NCI-H2107 treated with DMSO at 0.1 percent for 48 hours (cell line): ENCODE data around the gene ZSWIM2.
"Not testable (repeated sequence)": the region's sequence is repeated elsewhere in the genome, so short reads cannot be mapped to it uniquely, and the experiment has no call there.

Experiments
- DNase-seq: peaks from one replicate; lab custom pipeline; 2025; ENCODE audit not compliant: unreplicated experiment; lab: John Stamatoyannopoulos, UW

ZSWIM2 gene

GRCh38 chr2:186842373-186842772, 6.6 kb downstream of the ZSWIM2 start:
- DNase-seq: no peak

- no peak for DNase-seq
Measured at GRCh38 chr2:186841940-186842339, 7.0 kb downstream of the ZSWIM2 start.

- DNase-seq: no peak
Measured at GRCh38 chr2:186835628-186836027, 13.3 kb downstream of the ZSWIM2 start.

- no peak for DNase-seq
Measured at GRCh38 chr2:186827862-186828492, 21.0 kb downstream of the ZSWIM2 start.

GRCh38 chr2:186827411-186827810, 21.6 kb downstream of the ZSWIM2 start:
- no peak for DNase-seq

- DNase-seq: no peak
Measured at GRCh38 chr2:186822323-186822722, 26.6 kb downstream of the ZSWIM2 start.

- no peak for DNase-seq
Measured at GRCh38 chr2:186820303-186820702, 28.7 kb downstream of the ZSWIM2 start.

GRCh38 chr2:186811760-186812159, 37.2 kb downstream of the ZSWIM2 start:
- not testable (repeated sequence) for DNase-seq

GRCh38 chr2:186806591-186806990, 42.4 kb downstream of the ZSWIM2 start:
- no peak for DNase-seq

GRCh38 chr2:186798604-186799003, 50.4 kb downstream of the ZSWIM2 start:
- not testable (repeated sequence) for DNase-seq

- no peak for DNase-seq
Measured at GRCh38 chr2:186784930-186785329, 64.0 kb downstream of the ZSWIM2 start.

- no peak for DNase-seq
Measured at GRCh38 chr2:186783254-186783653, 65.7 kb downstream of the ZSWIM2 start.

- no peak for DNase-seq
Measured at GRCh38 chr2:186780701-186781316, 68.2 kb downstream of the ZSWIM2 start.
